IMR-90 (cell line): Measurements from ENCODE around the gene CHPF. TPM values are rescaled to one million over a fixed set of nuclear protein-coding genes. Genes with fewer than 3 reads are reported as not detected.

Experiments used
- ATAC-seq: fragments of 200-7000 bp; cut with Tn5 transposase; 2 replicates; pipeline ENCODE4 v1.9.1; 2020; ENCODE audit warnings: low read depth, mild to moderate bottlenecking, moderate library complexity
- BruUV-seq: library from RNA; stranded (reverse); fragments of 400-500 nt; replicated peaks from 2 replicates; lab custom pipeline; 2021; lab: Mats Ljungman, UMichigan
- CTCF ChIA-PET: fragments of 300-600 bp; formaldehyde crosslinking; extraction: SDS; loops from one replicate; lab custom pipeline; 2021; ENCODE audit warnings: antibody characterized with exemption; lab: Yijun Ruan, JAX
- POLR2A ChIA-PET: fragments of 300-600 bp; sonication (Branson Sonifier 250); formaldehyde crosslinking; loops from one replicate; lab custom pipeline; 2022; ENCODE audit warnings: antibody characterized with exemption; ENCODE audit not compliant: unreplicated experiment; lab: Charles Lee
- DNase-seq: peaks from one replicate; pipeline ENCODE4 v3.0.0; 2013
- H2AFZ ChIP-seq: replicated peaks from 2 replicates; pipeline ENCODE3; 2013; ENCODE audit warnings: low read length, mild to moderate bottlenecking; ENCODE audit not compliant: poor library complexity
- H2AK5ac ChIP-seq: 2 replicates; pipeline ENCODE4 v1.6.1; 2013; ENCODE audit warnings: low read depth, low read length, inconsistent platforms
- H2AK9ac ChIP-seq: replicated peaks from 2 replicates; pipeline ENCODE3; 2013; ENCODE audit warnings: mild to moderate bottlenecking, low read depth, low read length, moderate library complexity; ENCODE audit not compliant: poor library complexity
- H2BK120ac ChIP-seq: 2 replicates; pipeline ENCODE4 v1.6.1; 2013; ENCODE audit warnings: low read depth, low read length, inconsistent platforms
- H2BK15ac ChIP-seq: 3 replicates; pipeline ENCODE4 v1.6.1; 2013; ENCODE audit warnings: low read depth, low read length, inconsistent platforms
- H2BK20ac ChIP-seq: 2 replicates; pipeline ENCODE4 v1.6.1; 2013; ENCODE audit warnings: low read depth, mild to moderate bottlenecking, inconsistent platforms, low read length, moderate library complexity
- H2BK5ac ChIP-seq: 2 replicates; pipeline ENCODE4 v1.6.1; 2013; ENCODE audit warnings: mild to moderate bottlenecking, low read depth, low read length, inconsistent platforms; ENCODE audit not compliant: poor library complexity, severe bottlenecking
- H3K14ac ChIP-seq: replicated peaks from 2 replicates; pipeline ENCODE4 v1.6.1; 2013; ENCODE audit warnings: low read depth, low read length, inconsistent platforms
- H3K18ac ChIP-seq: 2 replicates; pipeline ENCODE4 v1.6.1; 2013; ENCODE audit warnings: low read depth, low read length, control low read depth
- H3K23ac ChIP-seq: 2 replicates; pipeline ENCODE4 v1.6.1; 2013; ENCODE audit warnings: low read depth, low read length, inconsistent platforms
- H3K27ac ChIP-seq: 2 replicates; pipeline ENCODE4 v1.5.1; 2013; ENCODE audit warnings: mild to moderate bottlenecking, control low read depth, low read length; ENCODE audit not compliant: insufficient read depth
- H3K27me3 ChIP-seq: 2 replicates; pipeline ENCODE4 v1.6.1; 2013; ENCODE audit warnings: low read length; ENCODE audit not compliant: control insufficient read depth, insufficient read depth
- H3K36me3 ChIP-seq: 2 replicates; pipeline ENCODE4 v1.6.1; 2013; ENCODE audit warnings: low read length, mixed read lengths; ENCODE audit not compliant: control insufficient read depth, insufficient read depth
- H3K4ac ChIP-seq: 2 replicates; pipeline ENCODE4 v1.6.1; 2013; ENCODE audit warnings: low read depth, low read length, inconsistent platforms
- H3K4me1 ChIP-seq: 2 replicates; pipeline ENCODE4 v1.6.1; 2013; ENCODE audit warnings: low read length, mixed read lengths; ENCODE audit not compliant: control insufficient read depth, insufficient read depth
- H3K4me2 ChIP-seq: 2 replicates; pipeline ENCODE4 v1.6.1; 2013; ENCODE audit warnings: low read depth, mild to moderate bottlenecking, control low read depth, low read length, moderate library complexity
- H3K4me3 ChIP-seq: 2 replicates; pipeline ENCODE4 v1.5.1; 2013; ENCODE audit warnings: low read depth, mild to moderate bottlenecking, control low read depth, low read length, moderate library complexity; ENCODE audit not compliant: insufficient read depth
- H3K56ac ChIP-seq: 2 replicates; pipeline ENCODE4 v1.6.1; 2013; ENCODE audit warnings: low read length, inconsistent platforms; ENCODE audit not compliant: insufficient read depth; ENCODE audit errors: extremely low read depth
- H3K79me1 ChIP-seq, 2 experiments: 2 replicates each; pipeline ENCODE4 v1.6.1; 2013; ENCODE audit warnings: low read length in 2 of 2, inconsistent platforms in 1 of 2, low read depth in 1 of 2
- H3K9ac ChIP-seq: 2 replicates; pipeline ENCODE4 v1.6.1; 2013; ENCODE audit warnings: low read depth, low read length, control low read depth
- H3K9me1 ChIP-seq: 2 replicates; pipeline ENCODE4 v1.6.1; 2013; ENCODE audit warnings: low read length, inconsistent platforms; ENCODE audit not compliant: insufficient read depth
- H3K9me3 ChIP-seq: 2 replicates; pipeline ENCODE4 v1.6.1; 2013; ENCODE audit warnings: low read length; ENCODE audit not compliant: control insufficient read depth, insufficient read depth
- H4K20me1 ChIP-seq: 2 replicates; pipeline ENCODE4 v1.6.1; 2013; ENCODE audit warnings: low read length, inconsistent platforms; ENCODE audit not compliant: insufficient read depth
- H4K5ac ChIP-seq: 2 replicates; pipeline ENCODE4 v1.6.1; 2013; ENCODE audit warnings: mild to moderate bottlenecking, low read depth, low read length, control low read depth
- H4K8ac ChIP-seq, 2 experiments: 2 replicates each; pipeline ENCODE4 v1.6.1; 2013; ENCODE audit warnings: low read depth in 2 of 2, low read length in 2 of 2, control low read depth in 1 of 2, inconsistent platforms in 1 of 2
- H4K91ac ChIP-seq: 2 replicates; pipeline ENCODE4 v1.6.1; 2013; ENCODE audit warnings: low read depth, low read length, inconsistent platforms; ENCODE audit not compliant: insufficient read depth
- BHLHE40 ChIP-seq: fragments of 150-350 bp; IDR thresholded peaks from 2 replicates; pipeline ENCODE4 v1.6.1; 2016; ENCODE audit warnings: mild to moderate bottlenecking, low read depth, low read length
- CEBPB ChIP-seq: IDR thresholded peaks from 2 replicates; pipeline ENCODE4 v1.6.1; 2012; ENCODE audit warnings: low read depth, low read length, improper control_type of control experiment
- CHD1 ChIP-seq: IDR thresholded peaks from 2 replicates; pipeline ENCODE4 v1.6.1; 2012; ENCODE audit warnings: low read depth, low read length, improper control_type of control experiment
- FOS ChIP-seq: fragments of 150-350 bp; IDR thresholded peaks from 2 replicates; pipeline ENCODE4 v1.6.1; 2016; ENCODE audit warnings: low read depth, low read length
- MAFK ChIP-seq: IDR thresholded peaks from 2 replicates; pipeline ENCODE4 v1.6.1; 2012; ENCODE audit warnings: low read depth, low read length, improper control_type of control experiment
- MAZ ChIP-seq: IDR thresholded peaks from 2 replicates; pipeline ENCODE4 v1.6.1; 2012; ENCODE audit warnings: low read depth, mild to moderate bottlenecking, low read length, improper control_type of control experiment, moderate library complexity, borderline replicate concordance
- MXI1 ChIP-seq: IDR thresholded peaks from 2 replicates; pipeline ENCODE4 v1.6.1; 2012; ENCODE audit warnings: low read depth, mild to moderate bottlenecking, low read length, moderate library complexity, borderline replicate concordance
- NFE2L2 ChIP-seq: fragments of 150-350 bp; IDR thresholded peaks from 2 replicates; pipeline ENCODE4 v1.6.1; 2016; ENCODE audit warnings: low read depth, mild to moderate bottlenecking, low read length
- POLR2A ChIP-seq: IDR thresholded peaks from 2 replicates; pipeline ENCODE4 v1.6.1; 2012; ENCODE audit warnings: mild to moderate bottlenecking, low read depth, low read length
- RAD21 ChIP-seq: IDR thresholded peaks from 2 replicates; pipeline ENCODE4 v1.6.1; 2012; ENCODE audit warnings: low read length, improper control_type of control experiment
- RFX5 ChIP-seq: IDR thresholded peaks from 2 replicates; pipeline ENCODE4 v1.8.0; 2012; ENCODE audit warnings: low read depth, mild to moderate bottlenecking, low read length, moderate library complexity
- SMC3 ChIP-seq: fragments of 150-350 bp; IDR thresholded peaks from 2 replicates; pipeline ENCODE4 v1.6.1; 2016; ENCODE audit warnings: low read depth, mild to moderate bottlenecking, antibody characterized with exemption, low read length, moderate library complexity
- WGBS, 2 experiments: methylation state at CpG; one replicate each; pipeline versions ENCODE4 v1.1.5 to v1.1.7; 2013; ENCODE audit warnings: missing lambda C conversion rate in 2 of 2; ENCODE audit not compliant: insufficient read length in 1 of 2; ENCODE audit errors: extremely low coverage in 2 of 2; 5-methylcytosine and 5-hydroxymethylcytosine counted together
- dilution Hi-C: fragments of 300-500 bp; cut with HindIII; formaldehyde crosslinking; loops from one replicate; pipeline ENCODE4 v1.14.3; 2018; ENCODE audit warnings: low sequenced_read_pairs; ENCODE audit not compliant: unreplicated experiment
- in situ Hi-C: fragments of 300-500 bp; cut with MboI; formaldehyde crosslinking; loops from 3 replicates; pipeline ENCODE4 v1.14.3; 2019; ENCODE audit warnings: low sequenced_read_pairs, inconsistent platforms, mixed read lengths
- intact Hi-C: fragments of 100-400 bp; cut with micrococcal nuclease; formaldehyde crosslinking; loops from 2 replicates; pipeline ENCODE4 v1.10.0; 2022
- polyA plus RNA-seq, 3 experiments: library from polyadenylated mRNA; depleted of rRNA; stranded (reverse); fragments of >200 nt; gene quantifications; 2 replicates each; pipeline ENCODE4 v1.2.3, GENCODE V29; 2012; ENCODE audit warnings: low replicate concordance in 1 of 3
- total RNA-seq: library from RNA; depleted of rRNA; stranded (reverse); fragments of >200 nt; gene quantifications from 2 replicates; pipeline ENCODE4 v1.2.3, GENCODE V29; 2012
- TF ChIP-seq, protein P1 (sequence below): fragments of 150-350 bp; IDR thresholded peaks from 2 replicates; pipeline ENCODE4 v1.6.1; 2016; ENCODE audit warnings: low read depth, mild to moderate bottlenecking, low read length, moderate library complexity, borderline replicate concordance
- TF ChIP-seq, protein P2 (sequence below): conservative IDR thresholded peaks from 2 replicates; pipeline ENCODE4 v1.5.1; 2012; ENCODE audit warnings: mild to moderate bottlenecking, low read depth, low read length, improper control_type of control experiment
- TF ChIP-seq, protein P3 (sequence below): fragments of 150-350 bp; IDR thresholded peaks from 2 replicates; pipeline ENCODE4 v1.6.1; 2017; ENCODE audit warnings: mild to moderate bottlenecking, antibody characterized with exemption, low read length, low read depth

CHPF gene
- total and polyA plus RNA-seq, 2 of the 4 experiments (the other 2 are of a cell fraction), result 24.0 to 115 TPM

DNA sequence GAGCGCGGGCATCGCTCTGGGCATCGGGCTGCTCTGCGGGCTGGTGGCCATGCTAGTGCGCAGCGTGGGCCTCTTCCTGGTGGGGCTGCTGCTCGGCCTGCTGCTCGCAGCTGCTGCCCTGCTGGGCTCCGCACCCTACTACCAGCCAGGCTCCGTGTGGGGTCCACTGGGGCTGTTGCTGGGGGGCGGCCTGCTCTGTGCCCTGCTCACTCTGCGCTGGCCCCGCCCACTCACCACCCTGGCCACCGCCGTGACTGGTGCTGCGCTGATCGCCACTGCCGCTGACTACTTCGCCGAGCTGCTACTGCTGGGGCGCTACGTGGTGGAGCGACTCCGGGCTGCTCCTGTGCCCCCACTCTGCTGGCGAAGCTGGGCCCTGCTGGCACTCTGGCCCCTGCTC lies 4.0 kb upstream of the CHPF start:
- Histone ChIP-seq H3K9me1 (no peaks in the 10 kb centered on the region; the same call in 1 of the 2 replicates), H3K4ac (no peak overlapping the region), H4K91ac (no peak overlapping the region), H3K4me3 (no peak overlapping the region), H3K56ac (no peak overlapping the region), H3K79me1 (peaks cover under 1 to 2% of the 10 kb centered on the region in 2 experiments; a peak in 3 of 4 replicates), H3K9ac (no peak overlapping the region), H2BK120ac (no peak overlapping the region), H3K36me3 (no peaks in the 10 kb centered on the region), H3K27ac (no peak overlapping the region), H2BK15ac (no peak overlapping the region), H3K4me1 (peaks cover 5% of the 10 kb centered on the region; the same call in 1 of the 2 replicates), H3K9me3 (no peaks in the 10 kb centered on the region), H3K14ac (no peak overlapping the region), H2AK9ac (no peak overlapping the region), H3K4me2 (no peak overlapping the region), H3K23ac (no peak overlapping the region), H2AK5ac (no peak overlapping the region), H2BK5ac (no peak overlapping the region), H4K5ac (no peak overlapping the region), H3K27me3 (no peaks in the 10 kb centered on the region), H3K18ac (no peak overlapping the region), H2BK20ac (no peak overlapping the region), H4K8ac (no peak overlapping the region), H4K20me1 (peaks cover 3% of the 10 kb centered on the region; the same call in 1 of the 2 replicates), H2AFZ (no peak overlapping the region)
- intact Hi-C loops (no loop called here), dilution Hi-C loops (no loop called here), in situ Hi-C loops (no loop called here)
- DNase-seq (no peak), ATAC-seq (no peak)
- WGBS, 2 experiments, result 95% methylated on average over 15 of the region's 26 CpGs; no CpG with 5 or more reads in 1 of the 2 experiments
- ChIA-PET POLR2A (no interaction called here), CTCF (interaction anchor here (2.7 kb wide), 1 partner anchor 13 kb away, joined by 10 read pairs; no protein-coding TSS in a partner anchor)
- BruUV-seq, result no TSS peak
- TF ChIP-seq CHD1, result no peak
- no peak for TF ChIP-seq MAFK
- TF ChIP-seq, protein P1, sequence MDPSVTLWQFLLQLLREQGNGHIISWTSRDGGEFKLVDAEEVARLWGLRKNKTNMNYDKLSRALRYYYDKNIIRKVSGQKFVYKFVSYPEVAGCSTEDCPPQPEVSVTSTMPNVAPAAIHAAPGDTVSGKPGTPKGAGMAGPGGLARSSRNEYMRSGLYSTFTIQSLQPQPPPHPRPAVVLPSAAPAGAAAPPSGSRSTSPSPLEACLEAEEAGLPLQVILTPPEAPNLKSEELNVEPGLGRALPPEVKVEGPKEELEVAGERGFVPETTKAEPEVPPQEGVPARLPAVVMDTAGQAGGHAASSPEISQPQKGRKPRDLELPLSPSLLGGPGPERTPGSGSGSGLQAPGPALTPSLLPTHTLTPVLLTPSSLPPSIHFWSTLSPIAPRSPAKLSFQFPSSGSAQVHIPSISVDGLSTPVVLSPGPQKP, result no peak
- no peak for TF ChIP-seq NFE2L2
- no peak for TF ChIP-seq POLR2A
- TF ChIP-seq BHLHE40, result no peak
- no peak for TF ChIP-seq FOS
- TF ChIP-seq RAD21, result no peak
- TF ChIP-seq, protein P2, sequence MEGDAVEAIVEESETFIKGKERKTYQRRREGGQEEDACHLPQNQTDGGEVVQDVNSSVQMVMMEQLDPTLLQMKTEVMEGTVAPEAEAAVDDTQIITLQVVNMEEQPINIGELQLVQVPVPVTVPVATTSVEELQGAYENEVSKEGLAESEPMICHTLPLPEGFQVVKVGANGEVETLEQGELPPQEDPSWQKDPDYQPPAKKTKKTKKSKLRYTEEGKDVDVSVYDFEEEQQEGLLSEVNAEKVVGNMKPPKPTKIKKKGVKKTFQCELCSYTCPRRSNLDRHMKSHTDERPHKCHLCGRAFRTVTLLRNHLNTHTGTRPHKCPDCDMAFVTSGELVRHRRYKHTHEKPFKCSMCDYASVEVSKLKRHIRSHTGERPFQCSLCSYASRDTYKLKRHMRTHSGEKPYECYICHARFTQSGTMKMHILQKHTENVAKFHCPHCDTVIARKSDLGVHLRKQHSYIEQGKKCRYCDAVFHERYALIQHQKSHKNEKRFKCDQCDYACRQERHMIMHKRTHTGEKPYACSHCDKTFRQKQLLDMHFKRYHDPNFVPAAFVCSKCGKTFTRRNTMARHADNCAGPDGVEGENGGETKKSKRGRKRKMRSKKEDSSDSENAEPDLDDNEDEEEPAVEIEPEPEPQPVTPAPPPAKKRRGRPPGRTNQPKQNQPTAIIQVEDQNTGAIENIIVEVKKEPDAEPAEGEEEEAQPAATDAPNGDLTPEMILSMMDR, result no peak
- no peak for TF ChIP-seq SMC3
- TF ChIP-seq, protein P3, sequence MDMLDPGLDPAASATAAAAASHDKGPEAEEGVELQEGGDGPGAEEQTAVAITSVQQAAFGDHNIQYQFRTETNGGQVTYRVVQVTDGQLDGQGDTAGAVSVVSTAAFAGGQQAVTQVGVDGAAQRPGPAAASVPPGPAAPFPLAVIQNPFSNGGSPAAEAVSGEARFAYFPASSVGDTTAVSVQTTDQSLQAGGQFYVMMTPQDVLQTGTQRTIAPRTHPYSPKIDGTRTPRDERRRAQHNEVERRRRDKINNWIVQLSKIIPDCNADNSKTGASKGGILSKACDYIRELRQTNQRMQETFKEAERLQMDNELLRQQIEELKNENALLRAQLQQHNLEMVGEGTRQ, result no peak
- TF ChIP-seq MXI1, result no peak
- no peak for TF ChIP-seq CEBPB
- no peak for TF ChIP-seq RFX5
- TF ChIP-seq MAZ, result no peak
